ENCODE measurements around the gene GPR162.

DNA sequence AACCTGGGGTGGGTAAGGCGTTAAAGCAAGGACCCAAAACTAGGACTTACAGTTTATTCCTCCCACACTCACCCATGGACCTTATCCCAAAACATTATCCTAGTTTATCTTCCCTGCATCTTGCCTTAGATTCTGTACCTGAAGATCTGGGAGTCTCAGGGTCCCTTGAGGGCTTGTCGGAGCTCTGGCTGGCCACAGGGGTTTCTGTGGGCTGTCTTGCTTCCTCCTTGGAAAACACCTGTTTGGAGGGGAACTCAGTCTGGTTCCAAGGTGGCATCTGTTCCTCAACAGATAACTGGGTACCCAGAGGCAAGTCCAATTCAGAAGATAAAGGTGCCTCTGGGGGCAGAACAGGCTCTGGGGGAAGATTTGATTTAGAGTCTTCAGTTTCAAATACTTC lies 27.8 kb downstream of the GPR162 start:
- TF ChIP-seq, protein P1, sequence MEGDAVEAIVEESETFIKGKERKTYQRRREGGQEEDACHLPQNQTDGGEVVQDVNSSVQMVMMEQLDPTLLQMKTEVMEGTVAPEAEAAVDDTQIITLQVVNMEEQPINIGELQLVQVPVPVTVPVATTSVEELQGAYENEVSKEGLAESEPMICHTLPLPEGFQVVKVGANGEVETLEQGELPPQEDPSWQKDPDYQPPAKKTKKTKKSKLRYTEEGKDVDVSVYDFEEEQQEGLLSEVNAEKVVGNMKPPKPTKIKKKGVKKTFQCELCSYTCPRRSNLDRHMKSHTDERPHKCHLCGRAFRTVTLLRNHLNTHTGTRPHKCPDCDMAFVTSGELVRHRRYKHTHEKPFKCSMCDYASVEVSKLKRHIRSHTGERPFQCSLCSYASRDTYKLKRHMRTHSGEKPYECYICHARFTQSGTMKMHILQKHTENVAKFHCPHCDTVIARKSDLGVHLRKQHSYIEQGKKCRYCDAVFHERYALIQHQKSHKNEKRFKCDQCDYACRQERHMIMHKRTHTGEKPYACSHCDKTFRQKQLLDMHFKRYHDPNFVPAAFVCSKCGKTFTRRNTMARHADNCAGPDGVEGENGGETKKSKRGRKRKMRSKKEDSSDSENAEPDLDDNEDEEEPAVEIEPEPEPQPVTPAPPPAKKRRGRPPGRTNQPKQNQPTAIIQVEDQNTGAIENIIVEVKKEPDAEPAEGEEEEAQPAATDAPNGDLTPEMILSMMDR (IDR thresholded peaks at IDR 0.05 in 2 of 3, conservative IDR thresholded peaks at IDR 0.05 in 1 of 3; ENCODE audit: borderline replicate concordance in 1 of 3, insufficient read depth in 1 of 3, low read depth in 2 of 3, low read length in 2 of 3) = no peak
- TF ChIP-seq POLR2AphosphoS5 (IDR thresholded peaks at IDR 0.05; ENCODE audit: low read depth, low read length) (no peak), ZFX (IDR thresholded peaks at IDR 0.05) (no peak), RAD21 (IDR thresholded peaks at IDR 0.05; ENCODE audit: low read depth) (no peak), JUND (IDR thresholded peaks at IDR 0.05) (no peak), ATF3 (IDR thresholded peaks at IDR 0.05) (no peak), FOSL1 (IDR thresholded peaks at IDR 0.05; ENCODE audit: low read depth) (no peak)
- TF ChIP-seq, protein P2, sequence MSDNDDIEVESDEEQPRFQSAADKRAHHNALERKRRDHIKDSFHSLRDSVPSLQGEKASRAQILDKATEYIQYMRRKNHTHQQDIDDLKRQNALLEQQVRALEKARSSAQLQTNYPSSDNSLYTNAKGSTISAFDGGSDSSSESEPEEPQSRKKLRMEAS (IDR thresholded peaks at IDR 0.05) = no peak
- TF ChIP-seq, protein P3, sequence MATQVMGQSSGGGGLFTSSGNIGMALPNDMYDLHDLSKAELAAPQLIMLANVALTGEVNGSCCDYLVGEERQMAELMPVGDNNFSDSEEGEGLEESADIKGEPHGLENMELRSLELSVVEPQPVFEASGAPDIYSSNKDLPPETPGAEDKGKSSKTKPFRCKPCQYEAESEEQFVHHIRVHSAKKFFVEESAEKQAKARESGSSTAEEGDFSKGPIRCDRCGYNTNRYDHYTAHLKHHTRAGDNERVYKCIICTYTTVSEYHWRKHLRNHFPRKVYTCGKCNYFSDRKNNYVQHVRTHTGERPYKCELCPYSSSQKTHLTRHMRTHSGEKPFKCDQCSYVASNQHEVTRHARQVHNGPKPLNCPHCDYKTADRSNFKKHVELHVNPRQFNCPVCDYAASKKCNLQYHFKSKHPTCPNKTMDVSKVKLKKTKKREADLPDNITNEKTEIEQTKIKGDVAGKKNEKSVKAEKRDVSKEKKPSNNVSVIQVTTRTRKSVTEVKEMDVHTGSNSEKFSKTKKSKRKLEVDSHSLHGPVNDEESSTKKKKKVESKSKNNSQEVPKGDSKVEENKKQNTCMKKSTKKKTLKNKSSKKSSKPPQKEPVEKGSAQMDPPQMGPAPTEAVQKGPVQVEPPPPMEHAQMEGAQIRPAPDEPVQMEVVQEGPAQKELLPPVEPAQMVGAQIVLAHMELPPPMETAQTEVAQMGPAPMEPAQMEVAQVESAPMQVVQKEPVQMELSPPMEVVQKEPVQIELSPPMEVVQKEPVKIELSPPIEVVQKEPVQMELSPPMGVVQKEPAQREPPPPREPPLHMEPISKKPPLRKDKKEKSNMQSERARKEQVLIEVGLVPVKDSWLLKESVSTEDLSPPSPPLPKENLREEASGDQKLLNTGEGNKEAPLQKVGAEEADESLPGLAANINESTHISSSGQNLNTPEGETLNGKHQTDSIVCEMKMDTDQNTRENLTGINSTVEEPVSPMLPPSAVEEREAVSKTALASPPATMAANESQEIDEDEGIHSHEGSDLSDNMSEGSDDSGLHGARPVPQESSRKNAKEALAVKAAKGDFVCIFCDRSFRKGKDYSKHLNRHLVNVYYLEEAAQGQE (IDR thresholded peaks at IDR 0.05; ENCODE audit: low read depth) = no peak

All from HCT116 (cell line).